ENCODE measurements around the gene ZDHHC13. TPM values are rescaled to one million over a fixed set of nuclear protein-coding genes. Genes with fewer than 3 reads are reported as not detected.

The ZDHHC13 gene
- total and polyA plus RNA-seq, 11 donors: 4.0 to 13.0 (median 8.9) TPM

GRCh38 chr11:19220903-19221724 is 104.1 kb downstream of the ZDHHC13 start:
- TF ChIP-seq CTCF (IDR thresholded peaks at IDR 0.05): no peak
- TF ChIP-seq POLR2A (IDR thresholded peaks at IDR 0.05): no peak
- intact Hi-C loops (cut with DNase I): no loop called here
- peaks cover 0 to 41% (median 10%) of the 10 kb centered on the region in 12 donors for H3K4me1 ChIP-seq
- no peaks in the 10 kb centered on the region for H3K27me3 ChIP-seq
- peaks cover 0 to 8% (median 0%) of the 10 kb centered on the region in 9 donors for H3K36me3 ChIP-seq
- peak in 1 of 4 donors; percentile 5 for ATAC-seq
- H3K9me3 ChIP-seq: peaks cover 0 to 8% (median 0%) of the 10 kb centered on the region in 12 donors
- peak overlapping the region in 8 of 12 donors; percentile 7 to 64 (median 37) for H3K27ac ChIP-seq
- H3K4me3 ChIP-seq: no peak overlapping the region
- 19 to 35% (median 31%) methylated on average over 3 of the region's 3 CpGs for WGBS, 4 donors
- DNase-seq: peak in 2 of 5 donors; percentile 36 to 47

DNA sequence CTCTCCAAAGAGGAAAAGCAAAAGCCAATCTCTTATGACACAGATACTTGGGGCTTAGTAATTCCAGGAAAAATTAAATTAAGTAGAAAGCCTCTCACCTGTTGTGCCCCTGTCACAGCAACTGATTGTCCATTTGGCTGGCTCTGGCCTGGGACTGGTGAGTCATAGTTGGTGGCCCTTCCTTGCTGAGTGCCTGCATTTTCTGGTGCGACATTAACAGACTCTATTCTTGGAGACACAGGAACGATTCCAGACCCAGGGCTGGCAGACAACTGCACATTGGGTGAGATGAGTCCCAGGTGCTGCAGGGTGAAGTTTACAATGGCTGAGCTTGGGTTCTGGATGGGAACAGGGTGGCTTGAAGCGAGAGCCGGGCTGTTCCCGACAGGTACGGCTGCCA is 108.2 kb downstream of the ZDHHC13 start:
- no peaks in the 10 kb centered on the region for H3K27me3 ChIP-seq
- peaks cover 0 to 8% (median 0%) of the 10 kb centered on the region in 9 donors for H3K36me3 ChIP-seq
- H3K9me3 ChIP-seq: peaks cover 0 to 8% (median 0%) of the 10 kb centered on the region in 12 donors
- ATAC-seq (peak; percentile 69 to 95 (median 90)), DNase-seq (peak in 4 of 5 donors; percentile 40 to 71 (median 50))
- TF ChIP-seq CTCF (IDR thresholded peaks at IDR 0.05) (no peak), POLR2A (IDR thresholded peaks at IDR 0.05) (no peak)
- H3K4me1 ChIP-seq: peaks cover 0 to 28% (median 5%) of the 10 kb centered on the region in 12 donors
- 75 to 86% (median 83%) methylated on average over 6 of the region's 6 CpGs for WGBS, 4 donors
- intact Hi-C loops (cut with DNase I): no loop called here
- H3K4me3 ChIP-seq: no peak overlapping the region
- peak overlapping the region in 8 of 12 donors; percentile 5 to 66 (median 46) for H3K27ac ChIP-seq

- TF ChIP-seq POLR2A (IDR thresholded peaks at IDR 0.05) (no peak), CTCF (IDR thresholded peaks at IDR 0.05) (no peak)
- Histone ChIP-seq H3K4me1 (peaks cover 0 to 28% (median 5%) of the 10 kb centered on the region in 12 donors), H3K36me3 (peaks cover 0 to 8% (median 0%) of the 10 kb centered on the region in 9 donors), H3K27ac (peak overlapping the region in 7 of 12 donors; percentile 5 to 66 (median 56)), H3K9me3 (peaks cover 0 to 8% (median 0%) of the 10 kb centered on the region in 12 donors), H3K4me3 (no peak overlapping the region), H3K27me3 (no peaks in the 10 kb centered on the region)
- DNase-seq: no peak
- ATAC-seq: no peak
- 87 to 93% (median 91%) methylated on average over 3 of the region's 3 CpGs for WGBS, 4 donors
- intact Hi-C loops (cut with DNase I): no loop called here
Measured at GRCh38 chr11:19225581-19225980, 108.6 kb downstream of the ZDHHC13 start.

Other genes with a start within 250 kb of the ZDHHC13 start
- not detected for gene MRGPRX1, start 177.8 kb upstream of the ZDHHC13 start, total RNA-seq
- not detected for gene MRGPRX1, start 177.8 kb upstream of the ZDHHC13 start, polyA plus RNA-seq
- gene MRGPRX2, start 56.5 kb upstream of the ZDHHC13 start, total RNA-seq: under 1 TPM in 1 of 9 donors, not detected in 8; 0.13 TPM
- gene MRGPRX2, start 56.5 kb upstream of the ZDHHC13 start, polyA plus RNA-seq: not detected
- gene CSRP3, start 84.8 kb downstream of the ZDHHC13 start, total RNA-seq: 1,000 to 10,000 TPM in 8 of 9 donors, 100 to 1,000 TPM in 1; 988 to 3,521 (median 2,213) TPM
- 1,000 to 10,000 TPM; 1,002 to 1,556 TPM for gene CSRP3, start 84.8 kb downstream of the ZDHHC13 start, polyA plus RNA-seq
- 1 to 10 TPM; 2.3 to 6.6 (median 4.2) TPM for gene E2F8, start 123.8 kb downstream of the ZDHHC13 start, total RNA-seq
- gene E2F8, start 123.8 kb downstream of the ZDHHC13 start, polyA plus RNA-seq: 1 to 10 TPM in 1 of 2 donors, under 1 TPM in 1; 0.84 to 3.0 TPM